GM18517 (cell line): ENCODE measurements around the gene GRIN2A.

Source experiments
- ATAC-seq: cut with Tn5 transposase; IDR thresholded peaks from one replicate; pipeline ENCODE4 v1.9.1; 2021; ENCODE audit warnings: mild to moderate bottlenecking, moderate library complexity; ENCODE audit not compliant: unreplicated experiment

GRIN2A gene

DNA sequence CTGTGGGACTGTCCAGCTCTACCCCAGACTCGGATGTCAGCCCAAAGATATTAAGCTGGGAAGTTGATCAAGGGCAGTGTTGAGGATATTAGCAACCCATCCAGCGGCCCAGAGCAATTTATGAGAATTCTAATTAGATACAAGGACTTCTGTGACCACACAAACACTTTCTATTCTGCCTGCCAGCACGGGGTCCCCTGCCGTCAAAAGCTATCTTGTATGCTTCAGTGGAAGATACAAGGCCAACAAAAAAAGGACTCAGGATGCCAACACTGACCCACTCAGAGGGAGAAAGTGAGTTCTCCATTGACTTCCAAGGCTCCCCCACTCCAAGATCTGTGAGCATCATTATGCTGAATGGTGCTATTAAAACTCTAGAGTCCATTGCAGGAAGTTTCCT lies 390.7 kb downstream of the GRIN2A start:
- no peak for ATAC-seq

DNA sequence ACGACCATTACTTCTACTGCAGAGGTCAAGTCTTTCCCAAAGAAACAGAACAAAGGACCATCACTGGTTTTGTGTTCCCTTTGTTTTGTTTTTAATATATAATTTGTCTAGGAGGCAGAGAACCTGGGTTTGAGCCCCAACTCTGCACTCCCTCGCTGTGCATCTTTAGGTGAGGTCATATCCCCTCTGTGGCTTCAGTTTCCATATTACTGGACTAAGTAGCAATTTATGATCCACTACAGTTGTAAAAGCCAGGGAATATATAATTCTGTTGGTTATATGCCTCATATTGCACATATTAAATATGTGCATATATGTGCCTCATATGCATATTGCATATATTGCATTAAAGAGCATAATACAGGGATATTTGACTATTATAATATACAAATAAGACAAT lies 392.0 kb downstream of the GRIN2A start:
- ATAC-seq, result no peak

DNA sequence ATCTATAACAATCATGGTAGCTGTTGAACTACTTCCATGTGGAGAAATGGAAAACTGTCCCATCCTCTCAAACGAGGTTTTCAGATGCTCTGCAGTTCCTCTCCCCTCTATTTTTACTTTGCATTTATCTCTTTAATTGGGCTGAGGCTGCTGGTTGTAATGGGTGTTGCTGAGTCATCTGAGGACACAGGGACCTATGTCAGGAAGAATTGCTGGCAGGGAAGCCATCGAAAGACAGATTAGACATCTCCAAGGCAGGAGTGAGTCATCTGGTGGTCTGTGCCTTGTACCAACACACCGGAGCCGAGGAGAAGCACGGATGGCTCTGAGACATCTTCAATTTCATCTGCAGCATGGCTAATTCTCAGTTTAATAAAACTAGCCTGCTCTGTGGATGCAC lies 394.5 kb downstream of the GRIN2A start:
- ATAC-seq, result no peak

DNA sequence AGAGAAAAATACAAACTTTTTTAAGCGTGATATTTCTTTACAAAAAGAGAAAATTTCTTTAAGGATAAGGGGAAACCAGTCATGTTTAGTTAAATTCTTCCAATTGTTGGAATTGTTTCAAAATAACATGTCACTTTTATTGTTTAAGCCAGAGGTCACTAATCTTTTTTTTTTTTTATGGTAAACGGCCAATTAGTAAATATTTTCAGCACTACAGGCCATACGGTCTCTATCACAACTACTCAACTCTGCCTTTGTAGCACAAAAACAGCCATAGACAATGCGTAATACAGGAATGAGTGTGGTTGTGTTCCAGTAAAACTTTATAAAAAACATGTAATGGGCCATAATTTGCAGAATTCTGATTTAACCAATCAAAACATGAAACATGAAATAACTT lies 401.4 kb downstream of the GRIN2A start:
- no peak for ATAC-seq

DNA sequence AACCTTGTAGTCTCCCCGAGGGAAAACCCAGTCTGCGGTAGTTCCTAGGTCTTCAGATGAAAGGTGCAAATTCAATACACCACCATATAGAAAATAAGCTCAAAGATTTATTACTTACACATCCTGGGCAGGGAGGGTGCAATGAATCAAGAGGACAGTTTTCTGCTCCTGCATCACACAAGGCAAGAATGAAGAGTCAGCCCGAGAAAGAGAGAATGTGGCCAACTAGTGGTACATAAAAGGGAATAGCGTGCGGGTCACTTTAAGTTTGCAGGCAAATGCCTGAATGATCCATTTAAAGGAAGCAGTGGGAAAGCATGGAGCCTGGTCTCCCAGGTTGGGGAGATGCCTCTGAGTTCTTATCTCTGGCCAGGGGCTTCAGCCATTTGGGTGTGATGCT lies 403.4 kb downstream of the GRIN2A start:
- no peak for ATAC-seq

DNA sequence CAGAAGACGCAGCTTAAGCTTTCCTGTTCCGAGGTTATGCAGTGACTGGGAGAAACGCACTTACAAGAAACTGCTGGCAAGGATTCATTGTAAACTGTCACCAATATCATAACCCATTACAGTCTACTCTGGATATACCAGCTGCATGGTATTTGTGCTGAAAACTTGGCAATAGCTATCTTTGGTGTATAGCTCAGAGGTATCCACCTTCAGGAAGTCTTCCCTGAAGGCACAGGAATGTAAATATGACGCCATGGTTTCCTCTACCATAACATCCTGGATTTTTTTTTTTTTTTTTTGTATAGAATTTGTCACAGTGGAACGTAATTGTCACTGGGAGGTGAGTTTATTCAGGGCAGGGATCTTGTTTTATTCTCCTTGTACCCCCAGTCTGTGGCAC lies 406.2 kb downstream of the GRIN2A start:
- no peak for ATAC-seq

DNA sequence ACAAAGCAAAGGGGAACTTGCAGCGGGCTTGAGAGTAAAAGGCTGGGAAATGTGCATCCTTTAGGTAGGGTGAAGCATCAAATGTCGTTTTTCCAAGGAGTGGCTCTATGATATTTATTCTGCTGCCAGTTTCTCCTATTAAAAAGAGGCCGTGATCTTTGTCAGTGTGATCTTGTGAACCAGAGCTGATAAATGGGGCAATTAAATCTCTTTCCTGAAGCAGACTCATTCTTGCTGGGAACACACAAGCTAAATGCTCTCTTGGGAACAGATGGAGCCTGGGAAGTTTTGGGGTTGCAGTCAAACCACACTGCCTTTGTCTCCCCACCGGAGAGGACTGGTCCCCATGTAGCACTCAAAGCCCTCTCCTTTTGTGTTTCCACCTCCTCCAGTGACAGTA lies 408.9 kb downstream of the GRIN2A start:
- ATAC-seq, result no peak

DNA sequence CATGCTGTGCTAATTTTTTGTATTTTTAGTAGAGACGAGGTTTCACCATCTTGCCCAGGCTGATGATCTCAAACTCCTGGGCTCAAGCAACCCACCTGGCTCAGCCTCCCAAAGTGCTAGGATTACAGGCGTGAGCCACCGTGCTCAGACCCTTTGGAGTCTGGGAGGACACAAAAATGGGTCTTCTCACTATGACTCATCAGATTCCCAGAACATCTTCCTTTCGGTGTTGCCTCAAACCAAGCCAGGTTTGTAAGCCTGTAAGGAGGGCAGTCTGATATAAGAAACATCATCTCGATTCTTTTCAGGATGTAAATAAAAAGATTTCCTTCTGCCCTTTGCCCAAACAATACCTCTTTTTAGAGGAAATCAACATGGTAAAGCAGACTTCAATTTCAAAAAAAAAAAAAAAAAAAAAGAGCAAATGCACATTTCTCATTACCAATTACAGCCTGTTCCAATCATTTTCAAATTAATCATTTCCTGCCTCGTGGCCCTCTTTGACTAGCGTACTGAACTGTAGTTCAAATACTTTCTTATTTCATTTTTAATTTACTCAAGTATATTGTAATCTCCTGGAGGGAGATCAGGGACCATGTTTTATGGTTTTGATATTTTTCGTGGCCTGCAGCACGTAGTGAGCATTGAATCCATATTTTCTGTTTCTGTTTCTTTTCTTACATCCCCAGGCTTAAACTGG lies 409.6 kb downstream of the GRIN2A start:
- no peak for ATAC-seq

DNA sequence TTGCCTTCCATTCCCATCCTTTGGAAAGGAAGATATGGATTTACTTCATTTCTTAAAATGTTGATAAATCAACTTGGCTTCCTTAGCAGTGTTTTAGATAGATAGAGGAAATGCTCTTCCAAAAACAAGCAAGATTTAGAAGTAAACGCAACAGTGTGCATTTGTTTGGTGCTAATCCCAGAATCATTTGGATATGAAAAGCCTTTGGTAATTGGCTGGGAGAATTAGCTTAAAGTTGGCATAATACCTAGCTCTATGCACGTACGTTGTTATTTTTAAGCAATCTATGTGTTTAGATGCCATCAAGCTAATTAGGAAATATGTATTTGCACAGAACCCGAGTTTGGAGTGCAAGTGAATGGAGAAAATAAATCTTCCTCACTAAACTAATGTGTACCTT lies 415.3 kb downstream of the GRIN2A start:
- no peak for ATAC-seq

DNA sequence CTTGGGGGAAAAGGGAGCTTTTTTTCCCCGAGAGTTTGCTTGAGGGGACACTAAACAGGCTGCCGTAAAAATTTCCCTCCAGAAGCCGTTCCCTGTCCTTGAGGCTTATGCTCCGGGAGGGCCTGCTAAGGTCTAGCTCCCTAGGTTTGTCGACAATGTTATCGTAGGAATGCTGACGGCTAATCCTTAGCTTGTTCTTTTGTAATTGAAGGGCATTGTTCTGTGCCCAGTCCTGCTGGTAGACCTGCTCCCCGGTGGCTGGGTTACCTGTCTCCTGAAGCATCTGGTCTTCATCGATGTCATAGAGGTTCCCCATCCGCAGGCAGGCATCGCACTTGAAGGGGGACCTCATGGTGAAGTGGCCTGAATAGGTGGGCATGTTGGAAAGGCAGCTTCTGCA lies 418.7 kb downstream of the GRIN2A start:
- no peak for ATAC-seq

DNA sequence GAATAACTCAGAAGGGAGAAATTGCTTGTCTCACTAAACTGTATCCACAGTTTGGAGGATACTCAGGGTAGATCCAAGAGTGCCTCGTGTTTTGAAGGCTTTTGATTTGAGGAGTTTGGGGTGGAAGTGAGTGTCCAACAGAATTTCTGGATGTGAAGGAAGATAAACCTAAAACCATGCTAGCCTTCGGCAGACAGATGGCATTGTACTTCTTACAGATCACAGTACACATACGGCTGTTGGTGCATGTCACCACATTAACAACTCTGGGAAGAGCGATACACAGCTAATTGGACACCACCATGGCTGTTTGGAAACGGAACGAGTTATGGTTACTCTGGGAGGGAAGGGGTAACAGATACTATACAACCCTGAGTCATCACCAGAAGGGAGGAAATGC lies 420.4 kb downstream of the GRIN2A start:
- no peak for ATAC-seq

DNA sequence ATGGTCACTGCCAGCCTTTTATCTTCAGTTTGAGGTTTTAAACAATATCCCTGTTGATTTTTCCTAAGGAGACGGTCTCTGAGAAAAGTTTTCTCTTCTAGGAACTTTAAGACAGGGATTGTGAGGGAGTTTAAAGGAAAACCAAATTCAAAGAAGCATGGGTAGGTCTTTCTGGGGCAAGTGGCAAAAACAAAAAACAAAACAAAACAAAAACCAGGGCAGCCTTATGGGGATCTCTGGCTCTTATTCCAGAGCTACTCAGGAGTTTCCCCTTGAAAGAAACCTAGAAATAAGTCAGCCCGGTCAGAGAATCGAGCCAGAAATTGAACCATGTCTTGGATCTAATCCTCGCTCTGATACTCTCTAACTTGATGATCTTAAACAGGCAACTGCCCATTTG lies 424.5 kb downstream of the GRIN2A start:
- ATAC-seq, result no peak

DNA sequence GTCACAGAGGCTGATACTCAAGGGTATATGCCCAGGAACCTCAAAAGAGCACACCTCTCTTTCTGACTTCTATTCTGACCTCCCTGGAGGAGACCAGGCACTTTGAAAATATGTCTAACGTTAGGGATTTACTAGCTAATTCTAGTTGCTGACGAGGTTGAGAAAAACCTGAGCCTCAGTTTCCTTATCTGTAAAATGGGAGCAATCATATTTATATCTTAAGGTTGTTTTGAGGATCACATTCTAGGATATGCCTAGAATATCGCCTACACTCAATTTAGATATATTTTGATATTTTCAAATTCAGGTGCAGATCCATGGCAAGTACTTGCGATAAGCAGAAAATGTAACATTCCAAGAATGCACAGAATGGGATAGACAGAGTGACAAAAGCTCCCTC lies 425.8 kb downstream of the GRIN2A start:
- no peak for ATAC-seq

DNA sequence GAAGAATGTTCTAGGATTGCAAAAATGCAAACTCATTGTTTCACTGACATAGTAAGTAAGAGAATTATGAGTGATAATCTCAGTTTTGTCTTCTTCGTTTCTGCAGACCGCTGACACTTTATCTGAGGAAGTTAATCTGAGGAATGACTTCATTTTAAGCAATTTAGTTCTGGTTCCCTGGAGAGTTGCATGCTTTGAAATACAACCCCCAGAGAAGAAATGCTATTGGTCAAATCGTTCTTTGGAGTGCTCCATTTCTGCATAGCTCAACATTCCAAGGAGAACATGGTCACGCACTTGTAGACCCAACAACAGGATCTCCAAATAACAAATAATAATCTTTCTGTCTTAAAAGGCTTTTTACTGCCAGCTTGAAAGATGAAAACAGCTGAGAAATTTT lies 427.1 kb downstream of the GRIN2A start:
- no peak for ATAC-seq

DNA sequence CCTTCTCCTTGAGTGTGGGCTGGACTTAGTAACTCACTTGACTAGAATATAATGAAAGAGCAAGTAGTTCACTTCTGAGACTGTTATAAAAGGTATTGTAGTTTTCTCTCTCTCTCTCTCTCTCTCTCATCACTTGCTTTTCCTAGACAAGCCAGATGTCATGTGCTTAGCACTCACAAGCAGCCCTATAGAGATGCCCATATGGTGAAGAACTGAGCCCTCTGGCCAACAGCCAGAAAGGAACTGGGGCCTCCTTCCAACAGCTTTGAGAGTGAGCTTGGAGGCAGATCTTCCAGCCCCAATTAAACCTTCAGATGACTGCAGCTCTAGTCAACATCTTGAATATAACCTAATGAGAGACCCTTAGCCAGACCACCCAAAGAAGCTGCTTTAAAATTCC lies 440.5 kb downstream of the GRIN2A start:
- ATAC-seq, result no peak

DNA sequence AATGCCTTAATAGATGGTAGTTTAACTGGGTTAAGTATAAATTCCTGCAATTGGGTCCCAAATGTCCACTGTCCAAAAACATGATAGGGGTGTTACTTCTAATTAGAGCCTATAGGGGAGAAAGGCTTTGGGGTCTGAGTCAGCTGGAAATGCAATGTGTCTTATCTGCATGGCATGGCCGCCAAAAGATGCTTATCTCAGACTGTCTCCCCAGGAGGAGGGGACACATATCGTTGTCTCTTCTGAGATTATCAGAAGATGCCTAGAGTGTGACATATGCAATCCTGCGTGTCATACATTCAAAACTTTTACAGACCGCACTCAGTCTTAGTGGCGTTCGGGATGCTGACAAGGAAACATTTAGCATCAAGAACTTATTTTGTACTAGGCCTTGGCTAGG lies 442.9 kb downstream of the GRIN2A start:
- no peak for ATAC-seq

DNA sequence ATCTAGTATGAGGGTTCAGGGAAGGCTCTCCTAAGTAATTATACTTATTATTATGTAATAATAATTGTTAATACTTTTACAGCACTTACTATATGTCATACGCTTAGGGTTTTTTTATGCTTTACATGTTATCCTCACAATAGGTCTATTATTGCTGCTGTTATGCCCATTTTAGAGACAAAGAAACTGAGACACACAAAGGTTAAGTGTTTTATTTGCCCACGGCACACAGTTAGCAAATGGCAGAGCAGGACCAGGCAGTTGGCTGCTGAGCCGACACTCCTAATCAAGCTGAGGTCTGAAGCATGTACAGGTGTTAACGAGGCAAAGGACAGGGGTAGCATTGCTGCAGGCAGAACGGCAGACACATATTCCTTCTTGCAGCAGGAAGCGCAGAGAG lies 443.5 kb downstream of the GRIN2A start:
- no peak for ATAC-seq

DNA sequence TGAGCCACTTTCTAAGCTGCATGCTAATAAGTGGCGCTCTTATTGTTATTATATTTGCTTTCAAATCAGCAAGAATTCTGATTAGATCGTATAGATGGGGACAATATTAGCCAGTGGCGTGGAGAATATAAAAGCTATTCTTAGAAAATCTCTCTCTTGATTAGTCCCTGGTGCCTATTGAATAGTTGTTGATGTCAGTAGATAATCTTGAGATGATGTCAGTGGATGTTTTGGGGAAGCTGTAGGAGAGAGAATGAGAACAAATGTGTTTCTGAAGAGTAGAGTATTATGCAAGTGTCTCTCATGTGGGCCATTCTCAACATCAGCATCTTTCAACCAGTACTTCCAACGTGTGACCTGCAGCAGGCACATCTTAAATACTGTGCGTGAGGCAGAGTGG lies 445.7 kb downstream of the GRIN2A start:
- no peak for ATAC-seq

DNA sequence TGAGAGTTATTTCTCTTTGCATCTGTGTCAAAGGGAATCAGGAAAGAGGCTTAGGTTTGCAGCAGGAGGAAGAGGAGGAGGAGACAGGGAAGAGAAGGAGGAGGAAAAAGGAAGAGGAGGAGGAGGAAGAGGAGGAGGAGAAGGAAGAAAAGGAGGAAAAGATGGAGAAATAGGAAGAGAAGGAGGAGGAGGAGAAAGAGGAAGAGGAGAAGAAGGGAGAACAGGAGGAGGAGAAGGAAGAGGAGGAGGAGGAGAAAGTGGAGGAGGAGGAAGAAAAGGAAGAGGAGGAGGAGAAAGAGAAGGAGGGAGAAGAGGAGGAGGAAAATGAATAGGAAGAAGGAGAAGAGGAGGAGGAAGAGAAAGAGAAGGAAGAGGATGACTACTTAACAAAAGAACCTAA lies 459.1 kb downstream of the GRIN2A start:
- ATAC-seq, result no peak

DNA sequence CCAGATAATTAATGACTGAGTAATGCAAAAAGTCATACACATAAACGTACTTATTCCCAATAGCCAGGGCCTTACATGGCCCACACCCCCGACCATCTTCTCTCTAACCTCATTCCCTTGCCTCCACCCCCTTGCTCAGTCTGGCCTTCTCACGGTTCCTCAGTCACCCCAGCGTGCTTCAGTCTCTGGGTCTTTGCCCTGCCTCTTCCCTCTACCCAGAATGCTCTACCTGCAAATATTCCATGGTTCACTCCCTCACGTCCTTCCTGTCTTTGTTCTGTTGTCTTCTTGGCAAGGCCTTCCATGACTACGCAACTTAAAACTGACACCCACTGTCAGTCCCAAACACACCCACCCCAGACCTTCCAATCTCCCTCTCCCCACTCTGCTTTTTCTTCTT lies 468.3 kb downstream of the GRIN2A start:
- no peak for ATAC-seq

DNA sequence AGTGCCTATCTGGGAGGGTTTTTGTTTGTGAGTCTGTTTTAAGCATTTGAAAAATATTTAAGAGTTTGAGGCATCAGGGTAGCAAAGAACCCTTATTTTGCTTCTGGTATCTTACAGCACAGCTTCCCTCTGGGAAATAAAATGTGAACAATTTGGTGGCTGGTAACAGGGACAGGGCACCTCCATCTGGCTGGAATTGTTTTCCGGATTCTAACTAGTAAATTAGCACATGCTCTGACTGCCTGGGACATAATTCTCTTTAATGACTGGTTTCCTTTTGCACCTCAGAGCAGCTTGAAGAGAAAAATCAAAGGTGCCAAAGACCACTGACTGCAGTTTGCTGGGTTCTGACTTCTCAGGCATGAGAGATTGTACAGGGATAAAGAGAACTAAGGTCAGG lies 469.1 kb downstream of the GRIN2A start:
- ATAC-seq, result no peak

DNA sequence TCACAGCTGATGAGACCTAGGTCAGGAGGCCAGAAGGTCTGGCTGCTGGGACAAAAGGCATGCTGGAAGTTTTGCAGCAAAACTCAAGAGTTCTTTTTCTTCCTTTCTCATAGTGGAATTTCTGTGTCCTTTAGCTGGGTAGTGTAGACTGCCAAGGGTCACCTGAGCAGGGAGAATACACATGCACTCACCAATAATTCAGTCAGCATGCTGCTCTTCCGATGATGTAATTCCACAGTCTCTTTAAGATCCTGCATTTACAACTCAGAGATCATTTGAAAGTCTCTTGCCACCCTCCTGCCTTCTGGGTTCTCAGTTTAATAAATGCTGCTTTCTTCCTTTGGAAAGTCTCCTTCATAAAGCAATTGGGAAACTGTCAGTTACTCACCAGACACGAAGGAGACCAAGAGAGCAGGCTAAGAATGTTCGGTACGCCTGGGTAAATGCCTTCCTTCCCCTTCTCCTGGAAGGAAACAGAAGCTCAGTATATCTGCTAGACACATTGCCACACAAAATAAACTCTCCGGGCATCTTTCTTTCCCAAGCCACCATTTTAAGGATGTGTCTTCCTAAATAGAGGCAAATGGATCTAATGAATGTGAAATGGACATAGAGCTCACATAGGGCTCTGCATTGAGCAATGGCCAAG lies 473.1 kb downstream of the GRIN2A start:
- ATAC-seq, result no peak

DNA sequence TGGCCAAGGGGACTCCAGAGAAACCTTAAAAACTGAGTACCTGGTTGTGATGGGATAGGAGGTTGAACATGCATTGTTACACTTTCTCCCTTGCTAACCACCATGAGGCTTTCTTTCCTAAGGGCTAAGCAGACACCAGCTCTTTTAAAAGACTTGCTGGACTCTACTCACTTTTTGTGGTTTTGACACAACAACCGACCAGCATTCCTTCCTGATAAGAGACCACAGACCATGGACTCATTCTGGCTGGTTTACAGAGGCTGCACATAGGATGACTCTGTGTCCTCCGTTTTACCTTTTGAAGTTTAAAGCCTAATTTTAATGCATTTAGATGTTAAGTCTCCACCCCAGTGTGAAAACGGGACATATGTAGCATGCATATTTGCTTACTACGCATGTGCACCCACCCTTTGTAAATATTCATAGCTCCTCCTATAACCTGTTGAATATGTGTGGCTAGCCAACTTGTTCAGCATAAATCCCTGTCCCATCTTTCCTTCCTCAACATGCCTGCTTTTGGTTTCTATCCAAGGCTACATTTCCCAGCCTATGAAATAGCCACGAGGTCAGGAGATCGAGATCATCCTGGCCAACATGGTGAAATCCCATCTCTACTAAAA lies 475.9 kb downstream of the GRIN2A start:
- ATAC-seq, result no peak
